Measurements from ENCODE around the gene ZNG1B. TPM values are rescaled to one million over a fixed set of nuclear protein-coding genes. Genes with fewer than 3 reads are reported as not detected.
"Not testable (repeated sequence)": the region's sequence is repeated elsewhere in the genome, so short reads cannot be mapped to it uniquely, and the experiment has no call there.

Gene ZNG1B
- total RNA-seq, 2 experiments from 2014 or later = 35.3 to 38.7 TPM

DNA sequence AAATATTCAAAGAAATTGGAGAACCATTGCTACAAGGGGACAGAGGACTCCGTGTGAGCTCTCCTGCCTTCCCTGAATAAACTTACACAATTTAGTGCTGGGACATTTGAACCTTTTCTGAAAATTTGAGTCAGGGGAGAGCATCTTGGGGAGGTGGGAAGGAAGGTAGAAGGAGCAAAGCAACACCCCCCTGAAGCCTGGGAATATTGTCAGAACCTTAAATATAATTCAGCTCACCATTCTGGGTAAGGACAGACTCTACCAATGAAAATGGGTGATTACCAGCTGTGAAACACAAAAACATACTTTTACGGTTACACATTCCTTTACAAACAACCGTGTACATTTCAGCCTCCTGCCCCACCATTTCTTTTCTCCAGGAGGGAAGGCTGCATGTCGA lies 60.9 kb downstream of the ZNG1B start, which contains the start of gene FOXD4L1:
Gene FOXD4L1, plus strand, starts transcription at position 301 of the 400 bp plus-strand sequence. CDS start 592 bp downstream, outside the sequence.
- Mint-ChIP-seq H3K27me3 (peaks cover 35% of the 10 kb centered on the region), H3K4me1 (peaks cover 12% of the 10 kb centered on the region), H3K4me3 (peak within 1 kb of the TSS; percentile 57)
- H3K27ac Mint-ChIP-seq; DNase-seq; POLR2A ChIA-PET; ATAC-seq (ENCODE audit: low read depth); H3K36me3 Mint-ChIP-seq; H3K9me3 Mint-ChIP-seq: not testable (repeated sequence)

DNA sequence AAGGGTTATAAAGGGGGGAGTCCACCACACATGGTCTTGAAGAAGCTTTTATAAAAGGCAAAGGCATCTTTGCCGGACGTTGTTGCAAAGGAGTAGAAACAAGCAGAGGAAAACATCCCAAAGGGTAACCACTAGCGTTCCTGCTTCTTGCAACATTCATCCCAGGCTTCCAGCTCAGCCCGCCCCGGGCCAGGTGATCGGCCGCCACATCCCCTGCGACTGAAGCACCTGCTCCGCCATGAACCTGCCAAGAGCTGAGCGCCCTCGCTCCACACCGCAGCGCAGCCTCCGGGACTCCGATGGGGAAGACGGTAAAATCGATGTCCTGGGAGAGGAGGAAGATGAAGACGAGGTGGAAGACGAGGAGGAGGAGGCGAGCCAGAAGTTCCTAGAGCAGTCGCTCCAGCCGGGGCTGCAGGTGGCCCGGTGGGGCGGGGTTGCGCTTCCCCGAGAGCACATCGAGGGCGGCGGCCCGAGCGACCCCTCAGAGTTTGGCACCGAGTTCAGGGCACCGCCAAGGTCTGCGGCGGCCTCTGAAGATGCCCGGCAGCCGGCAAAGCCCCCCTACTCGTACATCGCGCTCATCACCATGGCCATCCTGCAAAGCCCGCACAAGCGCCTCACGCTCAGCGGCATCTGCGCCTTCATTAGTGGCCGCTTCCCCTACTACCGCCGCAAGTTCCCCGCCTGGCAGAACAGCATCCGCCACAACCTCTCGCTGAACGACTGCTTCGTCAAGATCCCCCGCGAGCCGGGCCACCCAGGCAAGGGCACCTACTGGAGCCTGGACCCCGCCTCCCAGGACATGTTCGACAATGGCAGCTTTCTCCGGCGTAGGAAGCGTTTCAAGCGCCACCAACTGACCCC lies 61.8 kb downstream of the ZNG1B start:
- Mint-ChIP-seq H3K27me3 (peaks cover 38% of the 10 kb centered on the region), H3K4me3 (peak overlapping the region; percentile 57), H3K4me1 (peaks cover 12% of the 10 kb centered on the region)
- H3K36me3 Mint-ChIP-seq; H3K27ac Mint-ChIP-seq; H3K9me3 Mint-ChIP-seq; ATAC-seq (ENCODE audit: low read depth); POLR2A ChIA-PET: not testable (repeated sequence)
- peak; percentile 56 for DNase-seq

DNA sequence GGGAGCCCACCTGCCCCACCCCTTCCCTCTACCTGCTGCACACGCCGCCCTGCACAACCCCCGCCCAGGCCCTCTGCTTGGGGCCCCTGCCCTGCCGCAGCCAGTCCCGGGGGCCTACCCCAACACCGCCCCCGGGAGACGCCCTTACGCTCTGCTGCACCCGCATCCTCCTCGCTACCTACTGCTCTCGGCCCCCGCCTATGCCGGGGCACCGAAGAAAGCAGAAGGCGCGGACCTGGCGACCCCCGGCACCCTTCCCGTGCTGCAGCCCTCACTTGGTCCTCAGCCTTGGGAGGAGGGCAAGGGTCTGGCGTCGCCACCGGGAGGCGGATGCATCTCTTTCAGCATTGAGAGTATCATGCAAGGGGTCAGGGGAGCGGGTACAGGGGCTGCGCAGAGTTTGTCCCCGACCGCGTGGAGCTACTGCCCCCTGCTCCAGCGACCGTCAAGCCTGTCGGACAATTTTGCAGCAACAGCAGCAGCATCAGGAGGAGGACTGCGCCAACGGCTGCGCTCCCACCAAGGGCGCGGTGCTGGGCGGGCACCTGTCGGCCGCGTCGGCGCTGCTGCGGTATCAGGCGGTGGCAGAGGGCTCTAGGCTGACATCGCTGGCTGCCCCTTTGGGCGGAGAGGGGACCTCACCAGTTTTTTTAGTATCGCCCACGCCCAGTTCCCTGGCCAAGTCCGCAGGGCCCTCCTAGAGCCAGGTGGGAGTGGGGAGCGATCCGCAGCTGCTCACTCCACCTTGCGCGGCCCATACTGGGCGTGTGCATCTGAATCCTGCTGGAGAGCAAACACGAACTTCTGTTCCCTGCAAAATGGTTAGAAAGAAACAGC lies 62.6 kb downstream of the ZNG1B start:
- POLR2A ChIA-PET, H3K27ac Mint-ChIP-seq, H3K9me3 Mint-ChIP-seq, H3K36me3 Mint-ChIP-seq: not testable (repeated sequence)
- peaks cover 12% of the 10 kb centered on the region for H3K4me1 Mint-ChIP-seq
- peaks cover 42% of the 10 kb centered on the region for H3K27me3 Mint-ChIP-seq
- peak; percentile 43 for DNase-seq
- peak; percentile 16 for ATAC-seq (ENCODE audit: low read depth)
- peak overlapping the region; percentile 63 for H3K4me3 Mint-ChIP-seq

DNA sequence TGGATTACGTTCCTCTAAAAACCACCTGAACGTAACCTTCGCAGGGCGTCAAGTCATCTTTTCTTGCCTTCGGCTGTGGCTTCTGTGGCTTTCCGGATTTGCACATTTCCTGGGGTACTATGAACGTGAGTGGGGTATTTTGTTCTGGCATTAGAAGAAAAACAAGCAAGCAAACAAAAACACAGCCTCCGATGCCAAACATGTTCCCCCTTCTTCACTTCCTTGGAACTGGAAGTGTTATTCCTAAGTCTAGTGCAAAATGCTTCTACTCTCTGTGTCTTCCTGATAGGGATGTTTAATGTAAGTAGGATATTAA lies 63.2 kb downstream of the ZNG1B start:
- POLR2A ChIA-PET, DNase-seq, H3K27ac Mint-ChIP-seq, H3K36me3 Mint-ChIP-seq, H3K9me3 Mint-ChIP-seq: not testable (repeated sequence)
- Mint-ChIP-seq H3K4me1 (peaks cover 12% of the 10 kb centered on the region), H3K27me3 (peaks cover 44% of the 10 kb centered on the region), H3K4me3 (peak overlapping the region; percentile 63)
- peak; percentile 31 for ATAC-seq (ENCODE audit: low read depth)

DNA sequence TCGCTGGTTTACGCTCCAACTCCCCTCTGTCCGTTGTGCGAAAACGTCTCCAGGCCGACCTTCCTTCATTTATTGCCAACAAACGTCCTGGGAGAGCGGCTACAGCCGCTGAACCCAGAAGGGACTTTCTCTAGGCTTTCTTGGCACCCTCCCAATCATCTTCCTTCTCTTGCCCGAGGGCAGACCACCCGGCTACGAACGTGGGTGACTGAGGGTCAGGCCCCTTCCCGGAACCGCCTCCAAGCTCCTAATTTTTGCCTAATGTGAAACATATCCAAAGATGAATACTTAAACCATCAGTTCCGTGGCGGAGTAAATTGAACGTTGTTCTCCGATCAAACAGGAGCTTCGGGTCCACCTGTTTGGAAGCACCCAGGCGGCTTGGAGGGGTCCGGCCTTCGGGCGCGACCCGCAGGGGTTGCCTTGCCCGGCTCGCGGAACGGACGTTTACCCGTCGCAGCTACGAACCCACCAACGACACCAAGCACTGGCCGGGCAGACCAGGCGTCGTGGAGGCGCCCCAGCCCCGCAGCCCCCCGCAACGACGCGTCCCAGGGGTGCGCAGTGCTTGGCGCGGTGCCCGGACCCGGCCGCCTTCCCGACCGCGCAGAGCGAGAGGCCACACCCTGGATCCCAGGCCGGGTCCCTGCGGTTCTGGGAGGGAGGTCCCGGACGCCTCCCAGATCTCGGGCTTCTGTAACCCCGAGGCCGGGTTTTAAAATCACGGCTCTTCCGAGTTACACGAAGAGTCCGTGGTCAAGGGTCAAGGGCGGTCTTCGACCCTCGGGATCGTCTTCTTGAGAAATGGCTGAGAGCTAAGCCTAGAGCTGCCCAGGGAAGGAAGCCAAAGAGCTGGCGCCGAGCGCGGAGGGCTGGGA lies 65.0 kb downstream of the ZNG1B start:
- ATAC-seq (ENCODE audit: low read depth) = peak; percentile 23
- H3K4me3 Mint-ChIP-seq = peak overlapping the region; percentile 79
- H3K27me3 Mint-ChIP-seq = peaks cover 47% of the 10 kb centered on the region
- H3K36me3 Mint-ChIP-seq, H3K9me3 Mint-ChIP-seq, POLR2A ChIA-PET, H3K27ac Mint-ChIP-seq: not testable (repeated sequence)
- peaks cover 12% of the 10 kb centered on the region for H3K4me1 Mint-ChIP-seq
- peak; percentile 48 for DNase-seq

DNA sequence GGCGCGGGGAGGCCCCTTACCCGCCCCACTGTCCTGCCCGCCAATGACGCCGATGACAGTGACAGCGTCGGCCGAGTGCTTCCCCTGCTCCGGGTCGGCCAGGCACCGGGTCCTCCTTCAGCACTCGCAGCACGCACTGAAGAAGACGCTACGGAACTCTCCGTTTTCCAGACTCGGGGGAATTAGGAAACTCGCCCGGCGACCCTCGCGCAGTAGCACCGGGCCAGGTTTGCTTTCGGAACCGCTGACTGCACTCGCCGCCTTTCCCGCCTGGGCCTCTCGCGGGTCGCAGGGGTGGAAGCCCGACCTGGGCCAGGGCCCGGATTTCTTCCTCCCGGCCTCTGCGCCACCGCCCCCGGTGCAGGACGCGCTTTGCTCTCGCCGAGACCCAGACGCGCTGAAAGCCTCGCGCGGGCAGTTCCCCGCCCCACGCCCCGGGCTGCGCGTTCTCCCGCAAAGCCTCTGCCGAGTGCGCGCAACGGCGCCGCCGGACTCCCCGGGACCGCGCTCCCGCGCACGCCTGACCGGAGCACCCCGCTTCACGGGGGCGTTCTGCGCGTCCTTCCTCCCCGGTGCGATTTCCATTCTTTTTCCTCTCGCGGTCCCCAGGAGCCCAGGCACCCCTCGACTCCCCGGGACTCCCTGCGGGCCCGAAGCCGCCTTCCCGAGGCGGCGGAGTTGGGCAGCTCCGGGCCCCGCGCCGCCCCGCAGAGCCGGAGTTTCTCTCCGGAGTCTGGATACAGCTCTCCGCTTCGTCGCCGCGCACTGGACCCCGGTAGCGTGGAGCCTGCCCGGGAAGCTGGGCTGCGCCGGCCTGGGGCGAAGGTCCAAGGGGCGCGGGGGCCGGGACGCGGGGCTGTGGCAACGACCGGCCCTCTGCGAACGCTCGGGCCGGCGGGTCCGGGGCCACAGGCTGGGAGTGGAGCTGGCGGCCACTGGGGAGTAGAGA lies 65.9 kb downstream of the ZNG1B start:
- Mint-ChIP-seq H3K27me3 (peaks cover 52% of the 10 kb centered on the region), H3K27ac (peak overlapping the region; percentile 34), H3K4me1 (peaks cover 12% of the 10 kb centered on the region), H3K4me3 (peak overlapping the region; percentile 79)
- H3K36me3 Mint-ChIP-seq, H3K9me3 Mint-ChIP-seq, POLR2A ChIA-PET: not testable (repeated sequence)
- ATAC-seq (ENCODE audit: low read depth) (peak; percentile 68), DNase-seq (peak; percentile 64)

DNA sequence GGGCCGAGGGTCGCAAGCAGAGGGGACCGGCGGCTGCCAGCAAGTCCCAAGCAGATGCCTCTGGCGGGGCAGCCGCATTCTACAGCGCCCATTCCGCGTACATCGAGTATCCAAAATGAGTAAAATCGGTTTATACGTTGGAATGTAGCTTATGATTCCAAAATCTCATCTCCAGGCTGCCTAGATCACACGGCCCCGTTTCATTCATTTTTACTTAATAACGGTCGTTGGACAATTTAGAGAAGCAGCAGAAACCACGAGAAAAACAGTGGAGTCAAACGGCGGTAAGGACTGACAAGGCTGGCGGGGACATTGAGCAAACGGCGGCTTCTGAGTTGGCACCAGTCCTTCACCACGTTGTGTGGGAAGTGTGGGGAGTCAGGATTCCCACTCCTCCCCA lies 66.6 kb downstream of the ZNG1B start:
- POLR2A ChIA-PET; H3K36me3 Mint-ChIP-seq; H3K27ac Mint-ChIP-seq; DNase-seq; H3K9me3 Mint-ChIP-seq; ATAC-seq (ENCODE audit: low read depth): not testable (repeated sequence)
- H3K27me3 Mint-ChIP-seq = peaks cover 50% of the 10 kb centered on the region
- H3K4me1 Mint-ChIP-seq = peaks cover 12% of the 10 kb centered on the region
- peak overlapping the region; percentile 28 for H3K4me3 Mint-ChIP-seq

DNA sequence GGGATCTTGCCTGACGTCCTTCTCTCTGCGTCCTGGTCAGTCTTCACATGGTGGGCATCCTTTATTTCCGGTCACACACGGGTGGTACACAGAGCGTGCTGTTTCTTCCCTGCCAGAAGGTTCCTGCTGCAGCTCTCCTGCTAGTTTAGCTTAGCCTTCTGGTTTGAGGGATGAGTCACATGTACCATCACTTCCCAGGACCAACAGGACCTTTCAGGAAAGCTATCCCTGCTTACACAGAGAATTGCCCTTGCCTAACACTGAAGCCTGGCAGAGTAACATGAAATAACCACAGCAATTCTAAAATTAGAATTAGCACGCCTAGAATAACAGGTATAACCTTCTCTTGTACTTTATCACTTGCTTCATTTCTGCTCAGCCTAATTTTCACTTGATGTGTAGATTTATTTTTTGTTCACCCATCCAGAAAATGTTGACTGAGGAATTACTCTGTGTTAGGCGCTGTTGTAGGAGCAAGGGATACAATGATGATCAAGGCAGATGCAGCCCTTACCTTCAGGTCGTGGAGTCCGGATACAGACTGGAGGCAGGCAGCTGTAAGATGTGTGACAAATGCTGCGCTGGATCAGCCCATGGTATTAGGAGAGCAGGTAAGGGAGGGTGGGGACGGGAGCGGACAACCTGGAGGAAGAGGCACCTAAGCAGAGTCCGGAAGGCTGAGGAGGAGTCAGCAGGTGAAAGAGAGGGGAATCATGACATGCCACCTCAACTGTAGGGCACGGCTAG lies 70.1 kb downstream of the ZNG1B start:
- DNase-seq; ATAC-seq (ENCODE audit: low read depth); H3K9me3 Mint-ChIP-seq; H3K27ac Mint-ChIP-seq; H3K4me3 Mint-ChIP-seq; H3K36me3 Mint-ChIP-seq; POLR2A ChIA-PET; H3K4me1 Mint-ChIP-seq: not testable (repeated sequence)
- peaks cover 37% of the 10 kb centered on the region for H3K27me3 Mint-ChIP-seq

DNA sequence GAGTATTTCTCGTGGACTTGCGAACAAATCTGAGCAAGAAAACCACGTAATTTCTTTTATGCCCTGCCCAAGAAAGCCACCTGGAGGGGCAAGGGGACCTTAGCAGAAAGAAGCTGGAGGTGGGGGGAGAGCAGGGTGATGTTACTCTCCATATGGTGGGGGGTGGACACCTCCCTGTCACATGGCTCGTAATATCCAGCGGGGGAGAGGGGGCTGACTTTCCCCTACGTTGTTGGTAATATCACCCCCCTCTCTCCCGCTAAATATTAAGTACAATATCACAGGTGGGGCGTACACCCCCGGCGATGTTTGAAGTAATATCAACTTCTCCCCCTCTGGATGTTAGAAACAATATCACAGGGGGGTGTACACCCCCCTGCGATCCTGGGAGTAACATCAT lies 70.7 kb downstream of the ZNG1B start:
- H3K9me3 Mint-ChIP-seq = not testable (repeated sequence)

DNA sequence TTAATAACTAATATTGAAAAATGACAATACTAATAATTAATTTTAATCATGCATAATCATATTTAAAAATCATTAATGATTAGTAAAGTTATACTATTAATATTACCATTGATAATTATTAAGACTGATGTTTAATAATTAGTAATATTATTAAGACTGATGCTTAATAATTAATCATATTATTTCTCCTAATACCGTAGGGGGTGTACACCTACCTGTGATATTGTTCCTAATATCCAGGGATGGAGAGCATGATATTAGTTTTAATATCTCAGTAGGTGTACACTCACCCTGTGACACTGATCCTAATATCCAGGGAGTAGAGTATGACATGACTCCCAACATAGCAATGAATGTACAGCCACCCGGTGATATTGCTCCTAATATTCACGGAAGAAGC lies 73.4 kb downstream of the ZNG1B start:
- POLR2A ChIA-PET; DNase-seq; H3K27ac Mint-ChIP-seq; H3K9me3 Mint-ChIP-seq; H3K4me1 Mint-ChIP-seq; ATAC-seq (ENCODE audit: low read depth); H3K36me3 Mint-ChIP-seq; H3K4me3 Mint-ChIP-seq: not testable (repeated sequence)
- H3K27me3 Mint-ChIP-seq = peaks cover 30% of the 10 kb centered on the region

More for the DNA sequence above, 70.7 kb downstream of the ZNG1B start:
- H3K36me3 Mint-ChIP-seq; H3K4me3 Mint-ChIP-seq; POLR2A ChIA-PET; H3K4me1 Mint-ChIP-seq; H3K27ac Mint-ChIP-seq; DNase-seq; ATAC-seq (ENCODE audit: low read depth): not testable (repeated sequence)
- peaks cover 32% of the 10 kb centered on the region for H3K27me3 Mint-ChIP-seq

DNA sequence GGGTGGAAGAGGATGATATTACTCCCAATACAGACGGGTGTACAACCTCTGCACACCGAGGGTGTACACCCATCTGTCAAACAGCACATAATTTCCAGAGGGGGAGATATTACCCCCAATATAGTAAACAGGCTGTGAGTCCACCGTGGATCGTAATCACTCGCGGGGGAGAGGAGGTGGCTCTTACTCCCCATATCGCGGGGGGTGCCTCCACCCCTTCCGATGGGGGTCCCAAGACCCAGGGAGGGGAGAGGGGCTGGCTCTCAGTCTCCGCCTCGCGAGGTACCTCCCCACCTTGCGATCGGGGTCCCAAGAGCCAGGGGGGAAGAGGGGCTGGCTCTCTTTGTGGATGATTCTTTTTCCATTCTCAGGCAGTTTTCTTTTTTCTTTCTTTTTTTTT lies 74.4 kb downstream of the ZNG1B start:
- H3K9me3 Mint-ChIP-seq; H3K27ac Mint-ChIP-seq; POLR2A ChIA-PET; DNase-seq; ATAC-seq (ENCODE audit: low read depth); H3K36me3 Mint-ChIP-seq; H3K4me3 Mint-ChIP-seq; H3K4me1 Mint-ChIP-seq: not testable (repeated sequence)
- H3K27me3 Mint-ChIP-seq = peaks cover 30% of the 10 kb centered on the region

DNA sequence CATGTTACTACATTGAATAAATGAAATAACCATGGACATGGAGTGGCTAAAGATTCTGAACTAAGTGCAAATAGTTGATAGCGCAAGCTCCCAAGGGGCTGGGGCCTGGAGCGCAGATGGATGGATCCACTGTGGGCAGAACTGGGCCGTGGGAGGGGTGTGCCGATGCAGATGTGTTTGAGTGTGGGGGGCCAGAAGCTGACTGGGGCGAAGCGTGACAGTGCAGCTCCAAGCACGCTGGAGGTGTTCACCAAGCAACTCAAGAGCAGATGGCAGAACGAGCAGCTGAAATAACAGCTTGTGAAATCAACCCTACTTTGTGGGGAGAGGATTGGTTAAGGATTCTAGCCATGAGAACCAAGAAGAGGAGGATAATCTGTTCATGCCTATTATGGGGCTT lies 78.0 kb downstream of the ZNG1B start:
- H3K36me3 Mint-ChIP-seq; H3K9me3 Mint-ChIP-seq; POLR2A ChIA-PET; ATAC-seq (ENCODE audit: low read depth); H3K27ac Mint-ChIP-seq; DNase-seq; H3K4me3 Mint-ChIP-seq; H3K4me1 Mint-ChIP-seq; H3K27me3 Mint-ChIP-seq: not testable (repeated sequence)
